Activated T-helper 17 cell treated with anti-CD3 and anti-CD28 coated beads, Interleukin-2, amount 50 U/mL, for 72 hours (primary cell): ENCODE measurements around the gene TRPM1. TPM values are rescaled to one million over a fixed set of nuclear protein-coding genes. Genes with fewer than 3 reads are reported as not detected.

Source experiments
- ATAC-seq: fragments of 150-1000 bp; cut with Tn5 transposase; replicated peaks from 2 replicates; pipeline ENCODE4 v1.10.0; 2021; ENCODE audit warnings: mild to moderate bottlenecking, moderate library complexity
- H3K27ac Mint-ChIP-seq: one replicate; pipeline ENCODE4 v1.8.0; 2022; ENCODE audit warnings: mixed read lengths
- H3K27me3 Mint-ChIP-seq: one replicate; pipeline ENCODE4 v1.8.0; 2022; ENCODE audit warnings: mixed read lengths
- H3K36me3 Mint-ChIP-seq: one replicate; pipeline ENCODE4 v1.8.0; 2022; ENCODE audit warnings: low read depth, mild to moderate bottlenecking, mixed read lengths
- H3K4me1 Mint-ChIP-seq: one replicate; pipeline ENCODE4 v1.8.0; 2022; ENCODE audit warnings: mixed read lengths
- H3K4me3 Mint-ChIP-seq: one replicate; pipeline ENCODE4 v1.8.0; 2022; ENCODE audit warnings: mild to moderate bottlenecking, mixed read lengths
- H3K9me3 Mint-ChIP-seq: one replicate; pipeline ENCODE4 v1.8.0; 2022; ENCODE audit warnings: mixed read lengths
- total RNA-seq, 2 donors: library from RNA; stranded (reverse); gene quantifications; one replicate each; pipeline ENCODE4 v1.2.3, GENCODE V29; 2022

The TRPM1 gene
- total RNA-seq, 2 donors from 2014 or later, result not detected

- H3K36me3 Mint-ChIP-seq, result no peaks in the 10 kb centered on the region
- H3K27me3 Mint-ChIP-seq, result peaks cover 24% of the 10 kb centered on the region
- H3K9me3 Mint-ChIP-seq, result peaks cover 10% of the 10 kb centered on the region
- H3K4me3 Mint-ChIP-seq, result no peak overlapping the region
- no peaks in the 10 kb centered on the region for H3K4me1 Mint-ChIP-seq
- no peak for ATAC-seq
- H3K27ac Mint-ChIP-seq, result no peak overlapping the region
Observed at GRCh38 chr15:31016446-31016915, 85.0 kb downstream of the TRPM1 start.

GRCh38 chr15:31014608-31014925 is 87.0 kb downstream of the TRPM1 start:
- H3K9me3 Mint-ChIP-seq, result peaks cover 10% of the 10 kb centered on the region
- ATAC-seq, result no peak
- H3K36me3 Mint-ChIP-seq, result no peaks in the 10 kb centered on the region
- no peaks in the 10 kb centered on the region for H3K4me1 Mint-ChIP-seq
- H3K27me3 Mint-ChIP-seq, result peaks cover 26% of the 10 kb centered on the region
- H3K27ac Mint-ChIP-seq, result no peak overlapping the region
- H3K4me3 Mint-ChIP-seq, result no peak overlapping the region

GRCh38 chr15:31013863-31014607 is 87.5 kb downstream of the TRPM1 start:
- H3K4me3 Mint-ChIP-seq, result no peak overlapping the region
- no peaks in the 10 kb centered on the region for H3K36me3 Mint-ChIP-seq
- no peak overlapping the region for H3K27ac Mint-ChIP-seq
- peaks cover 28% of the 10 kb centered on the region for H3K27me3 Mint-ChIP-seq
- no peak for ATAC-seq
- H3K4me1 Mint-ChIP-seq, result no peaks in the 10 kb centered on the region
- peaks cover 10% of the 10 kb centered on the region for H3K9me3 Mint-ChIP-seq

- Mint-ChIP-seq H3K27ac (no peak overlapping the region), H3K4me1 (no peaks in the 10 kb centered on the region), H3K27me3 (peaks cover 26% of the 10 kb centered on the region), H3K9me3 (peaks cover 10% of the 10 kb centered on the region), H3K36me3 (no peaks in the 10 kb centered on the region), H3K4me3 (no peak overlapping the region)
- no peak for ATAC-seq
Observed at GRCh38 chr15:31012455-31012854, 89.1 kb downstream of the TRPM1 start.

- Mint-ChIP-seq H3K4me1 (no peaks in the 10 kb centered on the region), H3K27me3 (peaks cover 23% of the 10 kb centered on the region), H3K9me3 (peaks cover 10% of the 10 kb centered on the region), H3K27ac (no peak overlapping the region), H3K4me3 (no peak overlapping the region), H3K36me3 (no peaks in the 10 kb centered on the region)
- no peak for ATAC-seq
Observed at GRCh38 chr15:31010036-31010435, 91.5 kb downstream of the TRPM1 start.

- H3K36me3 Mint-ChIP-seq, result no peaks in the 10 kb centered on the region
- no peaks in the 10 kb centered on the region for H3K9me3 Mint-ChIP-seq
Observed at GRCh38 chr15:31005660-31006059, 95.9 kb downstream of the TRPM1 start.

GRCh38 chr15:31004220-31004733 is 97.2 kb downstream of the TRPM1 start:
- peaks cover 6% of the 10 kb centered on the region for H3K4me1 Mint-ChIP-seq
- H3K36me3 Mint-ChIP-seq, result no peaks in the 10 kb centered on the region
- H3K27me3 Mint-ChIP-seq, result peaks cover 24% of the 10 kb centered on the region
- ATAC-seq, result peak; percentile 31
- no peak overlapping the region for H3K4me3 Mint-ChIP-seq
- H3K9me3 Mint-ChIP-seq, result no peaks in the 10 kb centered on the region
- H3K27ac Mint-ChIP-seq, result peak overlapping the region; percentile 66

More at GRCh38 chr15:31005660-31006059, 95.9 kb downstream of the TRPM1 start:
- ATAC-seq, result no peak
- Mint-ChIP-seq H3K4me1 (peaks cover 6% of the 10 kb centered on the region), H3K27ac (no peak overlapping the region), H3K4me3 (no peak overlapping the region), H3K27me3 (peaks cover 25% of the 10 kb centered on the region)

- H3K9me3 Mint-ChIP-seq, result no peaks in the 10 kb centered on the region
- H3K4me1 Mint-ChIP-seq, result peaks cover 6% of the 10 kb centered on the region
- no peak for ATAC-seq
- H3K27me3 Mint-ChIP-seq, result peaks cover 23% of the 10 kb centered on the region
- no peak overlapping the region for H3K27ac Mint-ChIP-seq
- H3K36me3 Mint-ChIP-seq, result no peaks in the 10 kb centered on the region
- no peak overlapping the region for H3K4me3 Mint-ChIP-seq
Observed at GRCh38 chr15:31001702-31002101, 99.8 kb downstream of the TRPM1 start.

- peaks cover 20% of the 10 kb centered on the region for H3K27me3 Mint-ChIP-seq
- H3K9me3 Mint-ChIP-seq, result no peaks in the 10 kb centered on the region
- peaks cover 6% of the 10 kb centered on the region for H3K4me1 Mint-ChIP-seq
- H3K27ac Mint-ChIP-seq, result no peak overlapping the region
- no peaks in the 10 kb centered on the region for H3K36me3 Mint-ChIP-seq
- ATAC-seq, result no peak
- no peak overlapping the region for H3K4me3 Mint-ChIP-seq
Observed at GRCh38 chr15:30999729-31000128, 101.8 kb downstream of the TRPM1 start.

- H3K9me3 Mint-ChIP-seq, result no peaks in the 10 kb centered on the region
- peaks cover 11% of the 10 kb centered on the region for H3K27me3 Mint-ChIP-seq
- H3K4me1 Mint-ChIP-seq, result no peaks in the 10 kb centered on the region
- no peak overlapping the region for H3K27ac Mint-ChIP-seq
- no peak for ATAC-seq
- H3K4me3 Mint-ChIP-seq, result no peak overlapping the region
- no peaks in the 10 kb centered on the region for H3K36me3 Mint-ChIP-seq
Observed at GRCh38 chr15:30997270-30997669, 104.3 kb downstream of the TRPM1 start.

GRCh38 chr15:30992249-30992864 is 109.2 kb downstream of the TRPM1 start:
- Mint-ChIP-seq H3K36me3 (no peaks in the 10 kb centered on the region), H3K9me3 (no peaks in the 10 kb centered on the region), H3K4me3 (peak overlapping the region; percentile 77), H3K4me1 (peaks cover 12% of the 10 kb centered on the region), H3K27me3 (no peaks in the 10 kb centered on the region), H3K27ac (peak overlapping the region; percentile 71)
- no peak for ATAC-seq

GRCh38 chr15:30991255-30992235 is 110.0 kb downstream of the TRPM1 start, which contains the start of gene MTMR10:
Gene MTMR10 (minus strand): TSS chr15:30991628. CDS start chr15:30991506, 122 bp downstream.
- Mint-ChIP-seq H3K4me3 (peak within 1 kb of the TSS; percentile 90), H3K27me3 (no peaks in the 10 kb centered on the region), H3K27ac (peak within 1 kb of the TSS; percentile 95), H3K9me3 (no peaks in the 10 kb centered on the region), H3K36me3 (peaks cover 6% of the 10 kb centered on the region), H3K4me1 (peaks cover 17% of the 10 kb centered on the region)
- peak; percentile 96 for ATAC-seq

GRCh38 chr15:30990446-30991254 is 110.9 kb downstream of the TRPM1 start:
- Mint-ChIP-seq H3K4me3 (peak overlapping the region; percentile 90), H3K27me3 (no peaks in the 10 kb centered on the region), H3K36me3 (peaks cover 12% of the 10 kb centered on the region), H3K27ac (peak overlapping the region; percentile 95), H3K4me1 (peaks cover 17% of the 10 kb centered on the region), H3K9me3 (no peaks in the 10 kb centered on the region)
- peak; percentile 17 for ATAC-seq
